Activated CD4-positive, alpha-beta T cell treated with anti-CD3 and anti-CD28 coated beads for 48 hours (primary cell): ENCODE data around the gene RBM28.
A peak's percentile ranks its signal among the peaks of the same experiment; 100 is the strongest.

Experiments used
- DNase-seq: peaks from one replicate; pipeline ENCODE4 v3.0.0-alpha.2; 2020

The RBM28 gene, protein sequence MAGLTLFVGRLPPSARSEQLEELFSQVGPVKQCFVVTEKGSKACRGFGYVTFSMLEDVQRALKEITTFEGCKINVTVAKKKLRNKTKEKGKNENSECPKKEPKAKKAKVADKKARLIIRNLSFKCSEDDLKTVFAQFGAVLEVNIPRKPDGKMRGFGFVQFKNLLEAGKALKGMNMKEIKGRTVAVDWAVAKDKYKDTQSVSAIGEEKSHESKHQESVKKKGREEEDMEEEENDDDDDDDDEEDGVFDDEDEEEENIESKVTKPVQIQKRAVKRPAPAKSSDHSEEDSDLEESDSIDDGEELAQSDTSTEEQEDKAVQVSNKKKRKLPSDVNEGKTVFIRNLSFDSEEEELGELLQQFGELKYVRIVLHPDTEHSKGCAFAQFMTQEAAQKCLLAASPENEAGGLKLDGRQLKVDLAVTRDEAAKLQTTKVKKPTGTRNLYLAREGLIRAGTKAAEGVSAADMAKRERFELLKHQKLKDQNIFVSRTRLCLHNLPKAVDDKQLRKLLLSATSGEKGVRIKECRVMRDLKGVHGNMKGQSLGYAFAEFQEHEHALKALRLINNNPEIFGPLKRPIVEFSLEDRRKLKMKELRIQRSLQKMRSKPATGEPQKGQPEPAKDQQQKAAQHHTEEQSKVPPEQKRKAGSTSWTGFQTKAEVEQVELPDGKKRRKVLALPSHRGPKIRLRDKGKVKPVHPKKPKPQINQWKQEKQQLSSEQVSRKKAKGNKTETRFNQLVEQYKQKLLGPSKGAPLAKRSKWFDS

DNA sequence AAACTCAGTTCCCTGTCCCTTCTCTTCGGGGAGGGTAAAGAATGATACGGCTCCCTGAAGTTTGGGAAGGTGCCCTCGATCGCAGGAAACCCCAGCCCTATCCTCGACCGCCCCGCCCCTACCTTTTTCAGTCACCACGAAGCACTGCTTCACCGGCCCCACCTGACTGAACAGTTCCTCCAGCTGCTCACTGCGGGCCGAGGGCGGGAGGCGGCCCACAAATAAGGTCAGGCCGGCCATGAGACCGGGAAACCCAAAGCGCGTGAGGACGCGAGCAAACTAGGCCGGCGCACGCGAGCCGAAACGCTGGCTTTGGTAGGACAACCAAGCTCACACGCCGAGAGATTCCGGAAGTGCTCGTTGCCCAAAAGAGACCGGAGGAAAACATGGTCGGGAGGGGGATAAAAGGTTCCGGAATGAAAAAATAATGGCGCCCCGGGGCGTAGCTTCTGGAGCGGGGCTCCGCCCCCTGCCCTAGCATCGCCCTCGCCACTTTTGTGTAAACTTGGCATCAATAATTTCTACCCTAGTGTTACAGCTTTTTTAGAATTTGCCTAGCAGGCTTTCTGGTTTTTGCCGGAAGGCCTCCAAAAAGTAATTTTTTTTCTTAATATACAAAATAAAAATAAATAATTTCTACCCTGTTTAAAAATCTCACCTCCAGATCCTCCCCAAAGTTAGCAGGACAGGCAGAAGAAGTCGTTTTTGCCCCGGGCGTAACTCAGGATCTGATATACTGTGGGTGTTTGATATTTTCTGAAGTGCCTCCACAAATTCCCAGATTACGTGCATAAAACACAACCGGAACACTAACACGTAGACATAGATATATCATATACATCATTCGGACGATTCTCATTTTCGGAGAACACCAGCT is at the start of gene RBM28:
TSS of gene RBM28 (minus strand) at position 355 of the 877 bp plus-strand sequence. CDS start at position 240, 115 bp downstream.
- DNase-seq = peak; percentile 91

DNA sequence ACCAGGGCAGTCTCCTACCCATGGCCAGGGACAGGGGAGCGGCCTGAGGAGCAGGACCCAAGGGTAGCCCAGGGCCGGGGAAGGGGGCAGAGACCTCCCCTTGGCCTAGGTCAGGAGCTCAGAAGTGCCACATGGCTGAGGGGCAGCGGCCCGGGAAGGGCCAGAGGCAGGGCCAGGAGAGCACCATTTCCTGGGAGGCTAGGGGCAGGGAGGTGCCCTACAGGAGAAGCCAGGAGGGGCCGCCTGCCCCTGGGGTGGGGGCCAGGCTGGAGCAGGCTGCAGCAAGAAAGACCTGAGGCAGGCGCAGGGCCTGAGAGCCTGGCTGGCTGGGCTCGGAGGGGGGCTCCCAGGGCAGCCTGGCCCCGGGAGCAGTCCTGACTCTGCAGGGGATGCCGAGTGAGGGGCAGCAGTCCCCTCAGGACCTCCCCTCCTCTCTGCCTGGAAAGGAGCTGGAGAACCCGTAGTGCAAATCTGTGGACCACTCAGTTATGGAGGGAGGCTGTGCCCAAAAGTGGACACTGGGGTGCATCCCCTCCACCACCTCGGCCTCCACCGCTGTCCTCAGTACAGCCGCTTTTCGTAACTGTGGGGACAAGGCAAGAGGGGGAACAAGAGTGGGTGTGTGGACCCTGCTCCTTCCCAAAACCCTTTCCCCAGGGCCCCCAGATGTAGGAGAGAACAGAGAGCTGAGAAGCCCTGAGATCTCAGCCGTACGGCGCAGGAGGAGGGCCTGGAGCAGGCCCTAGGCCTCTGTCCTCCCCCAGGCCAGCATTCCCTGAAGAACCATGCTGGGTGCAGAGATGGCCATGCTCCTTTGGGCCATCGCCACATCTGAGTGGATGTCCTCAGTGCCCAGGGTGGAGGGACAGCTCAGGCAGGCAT is 49.0 kb upstream of the RBM28 start:
- no peak for DNase-seq

DNA sequence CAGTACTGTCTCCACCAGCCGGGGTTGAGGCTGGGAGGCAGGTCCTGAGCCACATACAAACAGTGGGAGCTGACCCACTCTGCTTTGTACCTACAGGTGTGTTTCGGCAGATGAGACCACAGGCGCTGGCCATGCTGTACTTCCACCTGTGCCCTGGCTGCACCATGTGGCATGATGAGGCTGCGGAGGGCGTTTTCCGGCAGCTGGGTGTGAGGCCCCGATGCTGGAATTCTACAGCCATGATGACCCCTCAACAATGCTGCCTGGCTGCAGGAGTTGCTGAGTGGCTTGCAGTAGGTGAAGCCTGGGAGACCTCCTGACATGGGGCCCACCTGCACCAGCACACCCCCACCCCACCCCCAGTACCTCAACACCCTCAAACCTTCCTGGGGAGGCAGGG is 48.1 kb upstream of the RBM28 start:
- DNase-seq = no peak

DNA sequence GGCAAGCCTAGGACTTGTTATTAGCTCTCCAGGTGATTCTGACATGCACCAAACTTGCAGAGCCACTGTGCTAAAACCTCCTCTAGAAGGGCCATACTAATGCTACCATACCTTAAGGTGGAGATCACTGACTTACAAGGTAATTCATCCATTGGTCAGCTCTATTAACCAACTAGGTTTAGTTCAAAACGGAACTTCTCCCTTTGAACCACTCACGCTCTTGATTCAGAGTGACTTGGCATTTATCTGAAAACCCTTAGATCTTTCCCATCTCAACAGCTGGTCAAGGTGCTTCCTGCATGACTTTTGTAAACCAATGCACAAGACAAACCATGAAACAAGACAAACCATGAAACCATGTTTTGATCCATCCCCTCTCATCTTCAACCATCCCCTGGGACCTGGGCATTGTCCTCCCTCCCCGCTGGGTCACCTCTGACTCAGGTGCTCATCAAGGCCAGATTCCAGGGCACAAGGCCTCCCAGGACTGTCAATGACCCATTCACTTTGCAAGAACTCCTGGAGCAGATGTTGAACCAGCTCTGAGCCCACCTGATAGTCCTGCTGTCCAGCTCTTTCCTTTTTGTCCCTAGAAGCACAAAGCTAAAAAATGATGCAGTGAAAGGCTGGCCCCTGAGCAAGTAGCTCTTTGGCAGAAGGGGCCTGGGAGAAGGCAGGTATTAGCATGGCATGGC is 47.3 kb upstream of the RBM28 start:
- DNase-seq = no peak

DNA sequence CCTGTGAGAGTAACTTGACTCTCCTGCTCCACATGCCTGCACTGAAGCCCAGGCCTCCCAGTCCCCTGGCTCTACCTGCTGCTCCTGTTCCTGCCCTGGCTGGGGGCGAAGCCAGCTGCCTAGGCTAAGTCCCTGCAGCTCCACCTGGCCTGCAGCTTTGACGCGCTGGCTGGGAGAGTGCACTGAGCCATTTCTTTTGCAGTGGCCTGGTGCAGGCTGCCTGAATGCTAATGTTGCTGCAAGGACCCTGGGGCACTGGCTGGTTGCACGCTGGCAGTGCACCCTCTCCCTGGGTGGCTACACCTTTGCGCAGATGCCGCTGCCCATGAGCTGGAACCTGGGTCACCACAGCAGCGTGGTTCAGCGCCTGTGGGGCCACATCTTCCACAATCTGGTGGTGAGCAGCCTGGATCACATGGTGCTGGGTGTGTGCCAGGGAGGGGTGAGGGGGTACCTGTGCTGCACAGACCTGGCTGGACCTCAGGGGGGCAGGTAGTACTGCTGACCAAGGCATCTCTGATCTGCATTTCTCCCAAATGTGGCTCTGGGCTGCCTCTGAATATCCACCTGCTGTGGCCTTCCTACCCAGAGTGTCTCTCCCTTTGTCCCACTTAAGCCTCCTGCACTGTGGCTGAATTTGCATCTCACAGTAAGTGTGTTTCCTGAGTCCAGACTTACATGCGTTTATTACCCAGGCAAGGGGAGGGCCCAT is 46.1 kb upstream of the RBM28 start:
- DNase-seq = no peak

DNA sequence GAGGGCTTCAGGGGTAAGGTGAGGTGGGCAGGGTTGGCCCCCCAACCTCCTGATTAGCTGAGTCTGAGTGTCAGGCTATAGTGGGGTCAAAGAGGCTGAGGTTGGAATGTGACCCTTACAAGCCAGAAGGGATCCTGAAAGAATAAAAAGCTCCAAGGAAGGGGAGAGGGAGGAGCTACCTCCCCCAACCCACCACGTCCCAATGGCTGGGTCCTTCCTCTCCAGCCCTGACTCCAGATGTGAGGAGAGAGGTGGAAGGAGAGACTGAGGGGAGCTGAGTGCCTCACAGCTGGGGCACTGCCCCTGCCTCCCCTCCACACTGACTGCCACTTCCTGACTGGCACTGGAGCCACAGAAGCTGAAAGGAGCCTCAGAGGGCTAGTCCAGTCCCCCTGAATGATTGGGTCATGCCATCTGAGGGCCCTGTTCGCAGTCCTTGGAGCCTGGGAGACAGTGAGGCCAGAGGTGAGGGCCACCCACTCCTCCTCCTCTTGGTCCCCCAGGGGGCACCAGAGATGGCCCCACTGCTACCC is 45.4 kb upstream of the RBM28 start:
- DNase-seq = no peak

DNA sequence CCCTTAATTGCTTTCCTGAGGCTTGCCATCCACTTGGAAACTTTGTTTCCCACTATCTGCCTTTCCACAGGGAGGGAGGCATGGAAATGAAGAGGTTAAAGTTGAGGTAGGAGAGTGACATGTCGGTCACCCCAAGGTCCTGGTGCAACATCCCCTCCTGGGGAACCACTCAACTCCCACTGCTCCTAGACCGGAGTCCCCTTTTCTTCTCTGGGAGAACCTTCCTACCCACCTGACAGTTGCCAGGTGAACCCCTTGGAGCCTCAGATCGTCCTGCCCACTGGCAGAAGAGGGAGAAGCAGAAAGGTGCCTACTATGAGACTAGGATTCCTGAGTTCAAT is 44.4 kb upstream of the RBM28 start:
- DNase-seq = no peak

DNA sequence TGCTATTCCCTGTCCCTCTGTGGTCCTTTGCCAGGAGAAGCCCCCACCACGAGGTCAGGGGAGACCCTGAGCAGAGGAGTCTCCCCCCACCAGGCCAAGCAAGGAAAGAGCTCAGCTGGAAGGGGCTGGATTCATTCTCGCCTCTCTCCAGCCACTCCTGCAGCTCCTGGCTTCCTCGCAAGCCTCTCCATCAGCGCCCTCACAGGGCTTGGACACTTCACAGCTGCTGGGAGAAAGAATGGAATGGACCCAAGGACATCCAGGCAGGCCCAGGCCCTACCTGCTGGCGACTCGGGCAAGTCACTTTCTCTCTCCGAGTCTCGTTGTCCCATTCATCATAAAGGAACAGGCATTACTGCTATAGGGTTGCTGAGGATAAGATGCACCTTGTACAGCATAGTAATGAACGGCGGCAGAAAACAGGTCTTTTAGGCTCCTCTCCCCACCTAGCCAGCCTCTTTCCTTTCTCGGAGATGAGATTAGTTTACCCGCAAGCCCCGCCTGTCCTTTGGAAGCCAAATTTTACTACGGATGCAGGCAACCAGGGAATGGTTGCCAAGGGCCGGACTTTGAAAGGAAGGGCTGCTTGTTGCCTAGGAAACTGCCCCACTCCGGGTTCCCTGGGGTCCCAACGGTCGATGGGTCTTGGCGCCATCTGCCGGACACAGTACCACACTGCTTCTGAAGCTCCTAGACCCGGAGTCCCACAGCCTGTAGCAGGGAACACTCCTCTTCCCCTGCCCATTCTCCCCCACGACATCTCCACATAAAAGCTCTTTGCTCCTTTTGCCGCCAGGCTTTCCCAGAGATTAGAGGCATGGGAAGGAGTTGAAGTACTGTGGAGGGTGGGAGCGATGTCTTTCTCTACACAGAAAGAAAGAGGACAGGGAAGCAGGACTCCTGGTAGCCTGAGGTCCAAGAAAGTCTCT is 43.8 kb upstream of the RBM28 start:
- DNase-seq = peak; percentile 80

DNA sequence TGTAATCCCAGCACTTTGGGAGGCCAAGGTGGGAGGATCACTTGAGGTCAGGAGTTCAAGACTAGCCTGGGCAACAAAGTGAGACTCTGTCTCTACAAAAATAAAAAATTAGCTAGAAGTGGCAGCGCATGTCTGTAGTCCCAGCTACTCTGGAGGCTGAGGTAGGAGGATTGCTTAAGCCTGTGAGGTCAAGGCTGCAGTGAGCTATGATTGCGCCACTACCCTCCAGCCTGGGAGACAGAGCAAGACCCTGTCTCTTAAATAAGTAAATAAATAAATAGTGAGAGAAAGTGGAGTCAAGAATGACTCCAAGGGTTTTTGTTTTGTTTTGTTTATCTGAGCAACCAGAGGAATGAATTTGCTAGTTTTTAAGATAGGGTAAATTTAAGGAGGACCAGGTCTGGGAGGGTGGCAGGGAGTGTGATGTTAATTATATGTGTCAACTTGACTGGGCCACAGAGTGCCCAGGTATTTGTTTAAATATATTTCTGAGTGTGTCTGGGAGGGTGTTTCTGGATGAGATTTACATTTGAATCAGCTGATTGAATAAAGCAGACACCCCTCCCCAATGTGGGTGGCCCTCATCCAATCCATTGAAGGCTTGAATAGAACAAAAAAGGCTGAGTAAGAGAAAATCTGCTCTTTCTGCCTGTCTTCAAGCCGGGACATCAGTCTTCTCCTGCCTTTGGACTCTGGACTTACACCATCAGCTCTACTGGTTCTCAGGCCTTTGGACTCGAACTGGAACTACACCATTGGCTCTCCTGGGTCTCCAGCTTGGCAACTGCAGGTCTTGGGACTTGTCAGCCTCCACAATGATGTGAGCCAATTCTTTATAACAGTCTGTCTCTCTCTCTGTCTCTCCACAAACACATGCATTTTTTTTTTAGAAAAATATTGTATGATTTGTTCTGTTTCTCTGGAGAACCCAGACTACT is 42.5 kb upstream of the RBM28 start:
- no peak for DNase-seq

DNA sequence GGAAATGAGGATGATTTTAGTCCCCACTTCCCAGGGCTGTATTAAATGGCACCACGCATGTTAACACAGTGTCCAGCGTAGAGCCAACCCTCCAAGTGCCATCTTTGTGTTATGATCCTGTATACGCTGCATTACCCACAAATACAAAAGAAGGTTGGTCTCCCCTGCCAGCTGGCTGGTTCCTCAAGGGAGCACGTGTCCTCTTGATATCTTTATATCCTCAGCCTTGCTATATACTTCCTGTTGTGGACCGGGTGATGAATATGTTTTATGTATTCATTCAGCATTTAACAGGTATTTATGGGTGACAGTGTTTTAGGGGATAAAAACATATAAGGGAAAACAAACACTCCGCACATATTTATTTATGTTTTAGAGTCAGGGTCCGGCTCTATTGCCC is 41.0 kb upstream of the RBM28 start:
- DNase-seq = no peak

DNA sequence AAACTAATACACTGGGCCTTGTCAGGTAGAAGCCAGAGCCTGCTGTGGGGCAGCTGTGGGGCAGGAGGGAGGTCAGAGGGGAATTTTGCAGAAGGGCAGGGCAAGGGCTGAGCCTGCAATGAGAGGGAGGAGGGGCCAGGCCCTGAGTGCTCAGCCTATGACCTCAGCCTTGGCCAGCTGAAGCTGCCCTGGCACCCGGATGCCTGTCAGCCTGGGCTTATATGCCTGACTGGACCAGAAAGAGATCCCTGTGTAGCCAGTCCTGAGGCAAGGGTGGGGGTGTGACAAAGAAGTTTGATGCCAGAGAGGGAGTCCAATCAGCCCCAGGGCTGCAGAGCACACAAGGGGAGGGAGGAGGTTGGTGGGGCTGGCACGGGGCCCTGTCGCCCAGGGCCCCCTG is 40.1 kb upstream of the RBM28 start:
- DNase-seq = no peak

DNA sequence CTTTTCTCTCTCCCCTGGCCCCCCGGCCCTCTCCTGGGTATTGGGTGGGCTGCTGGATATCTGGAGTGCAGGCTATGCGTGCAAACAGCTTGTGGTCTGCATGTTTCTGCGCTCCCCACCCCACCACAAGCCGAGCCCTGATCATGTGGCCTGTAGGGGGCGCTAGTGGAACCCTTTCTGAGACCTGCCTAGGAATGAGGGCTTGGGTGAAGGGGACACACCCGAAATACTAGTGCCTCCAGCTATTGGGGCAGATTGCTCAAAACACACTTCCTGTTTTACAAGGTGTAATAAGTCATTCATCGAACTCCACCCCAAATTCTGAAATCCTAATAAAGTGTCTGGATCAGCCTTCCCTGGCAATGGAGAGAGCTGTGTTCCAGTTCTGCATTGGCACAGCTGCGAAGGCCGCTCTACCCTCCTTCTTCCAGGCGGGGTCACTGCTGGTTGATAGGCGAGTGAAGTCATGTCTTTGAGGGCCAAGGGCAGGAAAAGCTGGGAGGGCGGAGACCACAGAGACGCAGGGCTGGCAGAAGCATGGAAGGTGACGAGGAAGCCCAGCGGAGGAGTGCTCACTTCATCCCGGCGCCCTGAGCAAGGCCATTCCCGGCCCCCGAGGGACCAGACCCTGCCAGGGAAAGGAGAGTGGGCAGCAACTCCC is 37.6 kb upstream of the RBM28 start:
- DNase-seq = peak; percentile 74

DNA sequence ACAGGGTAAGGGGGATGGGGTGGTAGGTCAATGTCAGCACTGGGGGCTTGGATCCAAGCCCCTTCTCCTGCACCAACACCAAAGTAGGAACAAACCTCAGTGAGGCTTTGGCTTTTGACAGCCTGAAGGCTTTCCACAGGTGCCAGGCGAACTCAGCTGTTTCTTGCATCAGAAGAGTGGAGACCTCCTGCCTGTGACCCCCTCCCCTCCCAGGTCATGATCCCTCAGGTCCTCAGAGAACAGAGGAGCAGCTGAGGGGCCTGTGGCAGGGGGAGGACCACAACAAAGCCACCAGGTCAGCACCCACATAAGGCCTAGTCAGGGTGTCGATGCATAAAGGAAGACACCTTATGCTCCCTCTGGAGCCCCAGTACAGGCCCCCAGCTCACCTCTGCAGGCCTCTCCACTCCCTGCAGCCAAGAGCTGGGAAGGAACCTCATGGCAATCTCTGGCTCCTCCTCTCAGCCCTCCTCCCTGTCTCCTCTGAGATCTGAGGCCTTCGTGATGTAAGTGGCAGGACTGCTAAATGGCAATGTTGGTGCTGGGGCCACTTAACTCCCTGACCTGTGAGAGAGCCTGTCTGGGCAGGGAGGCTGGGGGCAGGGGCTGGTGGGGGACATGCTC is 36.9 kb upstream of the RBM28 start:
- no peak for DNase-seq

DNA sequence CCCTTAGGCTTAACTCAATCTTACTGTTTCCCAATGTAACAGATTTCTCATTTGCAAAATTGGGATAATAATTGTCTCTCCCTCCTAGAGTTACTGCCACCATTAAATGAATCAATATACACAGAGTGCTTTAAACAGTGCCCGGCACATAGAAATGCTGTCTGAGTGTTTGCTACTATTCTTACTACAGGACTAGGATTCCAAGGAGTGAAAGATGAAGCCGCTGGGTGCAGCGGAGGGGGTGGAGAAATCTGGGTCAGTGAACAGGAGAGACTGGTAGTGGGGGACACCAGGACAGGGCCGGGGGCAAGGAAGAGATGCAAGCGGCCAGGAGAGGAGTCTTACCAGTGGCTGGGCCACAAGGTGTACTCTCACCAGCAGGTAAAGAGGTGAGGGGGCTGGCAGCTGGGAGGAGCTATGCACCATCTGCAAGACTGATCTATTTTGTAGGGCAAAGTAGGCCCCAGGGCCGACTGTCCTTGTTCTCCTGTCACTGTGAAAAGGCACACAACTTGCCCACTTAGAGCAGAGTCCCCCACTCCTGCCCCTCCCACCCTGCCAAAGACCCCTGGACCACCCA is 36.3 kb upstream of the RBM28 start:
- DNase-seq = no peak

DNA sequence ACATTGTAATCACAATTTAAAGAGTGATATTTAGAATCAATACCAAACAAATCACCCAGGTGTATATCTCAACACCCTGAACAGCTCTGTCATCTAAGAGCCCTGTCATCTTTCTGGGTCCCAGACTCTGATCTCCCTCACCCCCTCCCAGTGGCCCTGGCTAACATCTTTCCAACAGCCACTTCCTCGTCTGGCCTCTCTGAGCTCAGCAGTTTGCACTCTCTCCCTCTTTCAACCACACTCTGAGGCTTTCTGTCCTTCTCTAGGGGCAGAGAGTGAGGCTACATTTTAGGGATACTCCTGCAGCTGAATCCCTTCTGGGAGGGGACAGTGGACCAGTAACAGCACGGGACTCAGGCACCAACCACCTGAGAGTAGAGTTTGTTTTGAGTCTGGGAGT is 34.9 kb upstream of the RBM28 start:
- DNase-seq = no peak

DNA sequence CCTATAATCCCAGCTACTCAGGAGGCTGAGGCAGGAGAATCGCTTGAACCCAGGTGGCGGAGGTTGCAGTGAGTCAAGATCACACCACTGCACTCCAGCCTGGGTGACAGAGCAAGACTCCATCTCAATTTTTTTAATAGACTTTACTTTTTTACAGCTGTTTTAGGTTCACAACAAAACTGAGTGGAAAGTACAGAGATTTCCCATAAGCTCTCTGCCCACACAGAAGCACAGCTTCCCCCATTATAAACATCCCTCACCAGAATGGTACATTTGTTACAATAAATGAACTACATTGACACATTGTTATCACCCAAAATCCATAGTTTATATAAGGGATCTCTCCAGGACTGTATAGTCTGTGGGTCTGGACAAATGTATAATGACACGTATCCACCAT is 32.4 kb upstream of the RBM28 start:
- no peak for DNase-seq

DNA sequence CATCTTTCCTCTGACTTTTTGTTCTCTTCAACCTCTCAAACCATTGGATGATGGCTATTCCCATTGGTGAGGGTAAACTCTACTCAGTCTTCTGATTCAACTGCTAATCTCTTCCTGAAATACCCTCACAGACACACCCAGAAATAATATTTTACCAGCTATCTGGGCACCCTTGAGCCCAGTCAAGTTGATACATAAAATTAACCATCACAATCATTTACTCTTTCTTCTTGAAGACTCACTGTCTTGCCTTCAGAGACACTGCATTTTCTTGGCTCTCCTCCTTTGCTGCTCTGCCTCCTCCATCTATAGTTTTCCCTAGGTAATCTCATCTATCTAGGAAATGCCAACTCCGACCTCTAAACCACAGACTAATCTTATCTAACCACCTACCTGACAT is 30.3 kb upstream of the RBM28 start:
- DNase-seq = no peak
